ENCODE results near the gene CHID1.

The CHID1 gene

GRCh38 chr11:819129-819931 is 91.3 kb downstream of the CHID1 start:
- DNase-seq, result peak; percentile 96

GRCh38 chr11:818396-819128 is 92.0 kb downstream of the CHID1 start, which contains the start of gene PNPLA2:
PNPLA2 (plus strand) TSS chr11:818914; CDS start chr11:819719, 805 bp downstream.
- no peak for DNase-seq

All from activated CD8-positive, alpha-beta memory T cell treated with anti-CD3 and anti-CD28 coated beads, Interleukin-2, amount 50 U/mL, for 48 hours (primary cell).